ENCODE results near the gene ALKBH1.

- TF ChIP-seq REST (IDR thresholded peaks at IDR 0.05; ENCODE audit: insufficient read depth in 1 of 2, low read depth in 2 of 2, low read length in 2 of 2) (no peak), POLR2AphosphoS5 (IDR thresholded peaks at IDR 0.05; ENCODE audit: low read depth, low read length) (peak; percentile 82), TAF1 (IDR thresholded peaks at IDR 0.05; ENCODE audit: borderline replicate concordance, insufficient read depth, low read length) (peak; percentile 91), FOXP2 (optimal IDR thresholded peaks at IDR 0.05; ENCODE audit: borderline replicate concordance, extremely low read depth, extremely low read length, insufficient read depth) (no peak)
Measured at GRCh38 chr14:77707724-77708408, at the start of gene ALKBH1, which contains the start of gene SLIRP.

Data from PFSK-1 (cell line).